Endothelial cell of umbilical vein (primary cell): ENCODE data around the gene MFAP2. TPM values are rescaled to one million over a fixed set of nuclear protein-coding genes. Genes with fewer than 3 reads are reported as not detected.

ENCODE experiments used
- BruUV-seq: library from RNA; stranded (reverse); fragments of 400-500 nt; replicated peaks from 2 replicates; lab custom pipeline; 2021; lab: Mats Ljungman, UMichigan
- CTCF ChIA-PET: fragments of 300-600, 350-600 bp; sonication (Branson Sonifier 250); formaldehyde crosslinking; loops from one replicate; lab custom pipeline; 2021; ENCODE audit warnings: antibody characterized with exemption, inconsistent platforms; lab: Charles Lee
- POLR2A ChIA-PET: fragments of 300-600, 350-600 bp; sonication (Branson Sonifier 250); formaldehyde crosslinking; loops from one replicate; lab custom pipeline; 2021; ENCODE audit warnings: antibody characterized with exemption, inconsistent platforms; lab: Charles Lee
- DNase-seq: peaks from one replicate; pipeline ENCODE4 v3.0.0-alpha.2; 2011; ENCODE audit warnings: low read depth, low spot score
- FAIRE-seq: peaks from 2 replicates; lab custom pipeline; 2011; peaks lifted over from hg19 to GRCh38; lab: Jason Lieb, UNC
- H2AFZ ChIP-seq: 2 replicates; pipeline ENCODE4 v1.6.0; 2012; ENCODE audit warnings: low read depth, low read length, control low read depth, inconsistent platforms
- H3K27ac ChIP-seq: 2 replicates; pipeline ENCODE4 v1.5.1; 2011; ENCODE audit warnings: low read depth, mild to moderate bottlenecking, control low read depth, low read length, moderate library complexity; ENCODE audit not compliant: insufficient read depth
- H3K27me3 ChIP-seq, 2 experiments: 2 replicates each; pipeline versions ENCODE4 v1.6.0 to v1.6.1; 2011; ENCODE audit warnings: low read length in 2 of 2, mixed read lengths in 1 of 2; ENCODE audit not compliant: control insufficient read depth in 2 of 2, insufficient read depth in 2 of 2
- H3K36me3 ChIP-seq, 2 experiments: 2 replicates in 1 of 2; 3 replicates in 1 of 2; pipeline ENCODE4 v1.5.1; 2011; ENCODE audit warnings: low read length in 2 of 2, mild to moderate bottlenecking in 1 of 2, moderate library complexity in 1 of 2; ENCODE audit not compliant: control insufficient read depth in 2 of 2, insufficient read depth in 2 of 2; ENCODE audit errors: extremely low read depth in 1 of 2
- H3K4me1 ChIP-seq: 3 replicates; pipeline ENCODE4 v1.5.1; 2011; ENCODE audit warnings: mild to moderate bottlenecking, low read length; ENCODE audit not compliant: control insufficient read depth, insufficient read depth; ENCODE audit errors: extremely low read depth
- H3K4me2 ChIP-seq: 2 replicates; pipeline ENCODE4 v1.6.1; 2011; ENCODE audit warnings: low read length, control low read depth, mixed read lengths; ENCODE audit not compliant: insufficient read depth
- H3K4me3 ChIP-seq, 3 experiments: fragments of 200-600 bp in 1 of 3; sonication (generic), shearing (Covaris generic) in 1 of 3; replicated peaks in 1 of 3; 2 replicates each; pipeline ENCODE4 v1.5.1; 2011 to 2016; ENCODE audit warnings: control low read depth in 3 of 3, low read length in 3 of 3, mild to moderate bottlenecking in 2 of 3, inconsistent platforms in 1 of 3, low read depth in 1 of 3, moderate library complexity in 1 of 3; ENCODE audit not compliant: insufficient read depth in 1 of 3
- H3K79me2 ChIP-seq: 2 replicates; pipeline ENCODE4 v1.6.0; 2012; ENCODE audit warnings: low read length, inconsistent platforms; ENCODE audit not compliant: control insufficient read depth, insufficient read depth
- H3K9ac ChIP-seq: replicated peaks from 2 replicates; pipeline ENCODE3; 2011; ENCODE audit warnings: low read length, control low read depth; ENCODE audit not compliant: insufficient read depth; ENCODE audit errors: extremely low read depth
- H3K9me1 ChIP-seq: replicated peaks from 3 replicates; pipeline ENCODE4 v1.6.0; 2011; ENCODE audit warnings: mild to moderate bottlenecking, low read length; ENCODE audit not compliant: control insufficient read depth, insufficient read depth; ENCODE audit errors: extremely low read depth
- H3K9me3 ChIP-seq: replicated peaks from 2 replicates; pipeline ENCODE4 v1.5.1; 2012; ENCODE audit warnings: low read length, inconsistent platforms; ENCODE audit not compliant: control insufficient read depth, insufficient read depth
- H4K20me1 ChIP-seq: replicated peaks from 2 replicates; pipeline ENCODE3; 2011; ENCODE audit warnings: mild to moderate bottlenecking, low read length; ENCODE audit not compliant: control insufficient read depth, insufficient read depth; ENCODE audit errors: extremely low read depth
- CTCF ChIP-seq, 2 donors: IDR thresholded peaks; 1 replicate in 1 of 2; 2 replicates in 1 of 2; pipeline ENCODE4 v1.5.1; 2011; ENCODE audit warnings: low read length in 2 of 2, mild to moderate bottlenecking in 2 of 2, moderate library complexity in 2 of 2, control low read depth in 1 of 2, inconsistent platforms in 1 of 2, low read depth in 1 of 2; ENCODE audit not compliant: insufficient read depth in 1 of 2; ENCODE audit errors: extremely low read depth in 1 of 2
- EZH2 ChIP-seq: IDR thresholded peaks from 2 replicates; pipeline ENCODE4 v1.6.1; 2012; ENCODE audit warnings: borderline replicate concordance, low read depth, mild to moderate bottlenecking, moderate library complexity, low read length, inconsistent platforms; ENCODE audit not compliant: severe bottlenecking
- FOS ChIP-seq: IDR thresholded peaks from 2 replicates; pipeline ENCODE4 v1.6.1; 2011; ENCODE audit warnings: mild to moderate bottlenecking, low read length, moderate library complexity, borderline replicate concordance; ENCODE audit not compliant: insufficient read depth
- JUN ChIP-seq: IDR thresholded peaks from 2 replicates; pipeline ENCODE4 v1.6.1; 2011; ENCODE audit warnings: borderline replicate concordance, low read depth; ENCODE audit not compliant: insufficient read length, insufficient read depth
- MAX ChIP-seq: IDR thresholded peaks from 2 replicates; pipeline ENCODE4 v1.6.1; 2011; ENCODE audit not compliant: insufficient read depth, insufficient read length
- MYC ChIP-seq: IDR thresholded peaks from one replicate; pipeline ENCODE4 v1.6.1; 2011; ENCODE audit warnings: mild to moderate bottlenecking, low read depth, low read length
- POLR2AphosphoS5 ChIP-seq: IDR thresholded peaks from 2 replicates; pipeline ENCODE4 v1.6.1; 2012; ENCODE audit warnings: low read depth, mild to moderate bottlenecking, control low read depth, low read length, moderate library complexity; ENCODE audit not compliant: insufficient read depth
- dilution Hi-C: fragments of 300-500 bp; cut with MboI; formaldehyde crosslinking; loops from one replicate; pipeline ENCODE4 v1.15.0; 2019; ENCODE audit warnings: low sequenced_read_pairs; ENCODE audit not compliant: extremely low pct_ligation_motif_present
- intact Hi-C: fragments of 100-400 bp; cut with micrococcal nuclease; formaldehyde crosslinking; loops from one replicate; pipeline ENCODE4 v1.10.0; 2022
- polyA plus RNA-seq, 4 experiments: library from polyadenylated mRNA; depleted of rRNA in 3 of 4; stranded (reverse) in 3 of 4; unstranded in 1 of 4; fragments of >200 nt; gene quantifications; 2 replicates each; pipeline versions ENCODE4 v1.2.1 to v1.2.3, GENCODE V29; 2011 to 2012; ENCODE audit warnings: missing spikeins in 1 of 4
- total RNA-seq: library from RNA; stranded (reverse); gene quantifications from 2 replicates; pipeline ENCODE4 v1.2.3, GENCODE V29; 2021

Gene MFAP2
- total and polyA plus RNA-seq, 2 donors (not counting 3 experiments of a cell fraction or from before 2014, with no cell fraction given), result 37.9 to 138 TPM

- POLR2A ChIA-PET, result no interaction called here
- intact Hi-C loops (no loop called here), dilution Hi-C loops (no loop called here)
- no peak overlapping the region for H3K4me2 ChIP-seq
- FAIRE-seq (no peak), DNase-seq (no peak)
- TF ChIP-seq MAX (no peak), POLR2AphosphoS5 (no peak), FOS (no peak), JUN (no peak), MYC (no peak), CTCF (IDR thresholded peaks at IDR 0.05; ENCODE audit: extremely low read depth in 1 of 2, insufficient read depth in 1 of 2, low read depth in 1 of 2, low read length in 2 of 2) (peak in 1 of 2 donors; percentile 23), EZH2 (no peak)
- no peaks in the 10 kb centered on the region for H3K79me2 ChIP-seq
- H3K9me3 ChIP-seq, result no peaks in the 10 kb centered on the region
- H3K4me3 ChIP-seq, result no peak overlapping the region
- no peak overlapping the region for H2AFZ ChIP-seq
- no peaks in the 10 kb centered on the region for H4K20me1 ChIP-seq
- no peak overlapping the region for H3K27ac ChIP-seq
- H3K9me1 ChIP-seq, result no peaks in the 10 kb centered on the region
- no TSS peak for BruUV-seq
- H3K36me3 ChIP-seq, result no peaks in the 10 kb centered on the region
- H3K27me3 ChIP-seq, result no peaks in the 10 kb centered on the region
- CTCF ChIA-PET, result interaction anchor here (1.1 to 2.4 kb wide), 2 partner anchors 9 to 304 kb away, joined by 4 to 6 read pairs; no protein-coding TSS in a partner anchor
- H3K9ac ChIP-seq, result no peak overlapping the region
- H3K4me1 ChIP-seq, result peaks cover 7% of the 10 kb centered on the region
Observed at GRCh38 chr1:16924919-16925477, 55.4 kb downstream of the MFAP2 start.

Other genes with a start within 250 kb of the MFAP2 start
- 1,319 and 2,019 TPM in 2 replicates for gene RNU1-4, start 240.1 kb downstream of the MFAP2 start, total RNA-seq
- gene RNU1-4, start 240.1 kb downstream of the MFAP2 start, polyA plus RNA-seq, result under 0.01 and 206 TPM in 2 replicates
- gene RNU1-2, start 84.6 kb downstream of the MFAP2 start, total RNA-seq, result 1,319 and 2,019 TPM in 2 replicates
- under 0.01 and 206 TPM in 2 replicates for gene RNU1-2, start 84.6 kb downstream of the MFAP2 start, polyA plus RNA-seq
- gene CROCC, start 58.7 kb downstream of the MFAP2 start, total RNA-seq, result 27.0 and 35.5 TPM in 2 replicates
- gene CROCC, start 58.7 kb downstream of the MFAP2 start, polyA plus RNA-seq, result 18.2 and 18.3 TPM in 2 replicates
- 44.9 and 52.3 TPM in 2 replicates for gene ATP13A2, start 31.3 kb upstream of the MFAP2 start, total RNA-seq
- 60.6 and 76.2 TPM in 2 replicates for gene ATP13A2, start 31.3 kb upstream of the MFAP2 start, polyA plus RNA-seq
- gene SDHB, start 73.4 kb upstream of the MFAP2 start, total RNA-seq, result 90.3 and 96.2 TPM in 2 replicates
- 86.8 and 98.1 TPM in 2 replicates for gene SDHB, start 73.4 kb upstream of the MFAP2 start, polyA plus RNA-seq
- not detected in 2 replicates for gene PADI2, start 138.8 kb upstream of the MFAP2 start, total RNA-seq
- not detected in 2 replicates for gene PADI2, start 138.8 kb upstream of the MFAP2 start, polyA plus RNA-seq
- gene PADI1, start 224.5 kb upstream of the MFAP2 start, total RNA-seq, result not detected in 2 replicates
- 0.01 and 0.03 TPM in 2 replicates for gene PADI1, start 224.5 kb upstream of the MFAP2 start, polyA plus RNA-seq